ENCODE measurements around the gene RPL26. TPM values are rescaled to one million over a fixed set of nuclear protein-coding genes. Genes with fewer than 3 reads are reported as not detected.
"Not testable (repeated sequence)": the region's sequence is repeated elsewhere in the genome, so short reads cannot be mapped to it uniquely, and the experiment has no call there.

The RPL26 gene
- total RNA-seq, 1 donor from 2014 or later, result 1,879 TPM

DNA sequence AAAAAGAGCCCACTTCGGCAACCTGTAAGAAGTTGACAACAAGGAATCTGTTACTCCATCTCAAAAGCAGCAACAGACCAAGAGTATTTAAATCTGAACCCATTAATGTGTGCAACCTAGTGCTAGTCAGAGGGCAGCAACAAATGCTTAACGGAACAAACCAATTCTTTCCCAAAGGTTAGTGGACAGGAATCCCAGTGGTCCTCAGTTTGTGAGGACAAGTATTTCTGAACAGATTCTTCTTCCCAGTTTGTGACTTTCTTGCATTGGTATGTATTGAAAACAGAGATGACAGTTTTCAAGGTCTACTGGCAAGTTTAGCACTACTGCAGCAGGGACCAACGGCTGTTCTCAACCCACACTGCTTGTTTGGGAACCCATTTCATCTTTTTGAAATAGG is 2.9 kb downstream of the RPL26 start:
- Mint-ChIP-seq H3K27me3 (ENCODE audit: low read depth) (no peaks in the 10 kb centered on the region), H3K27ac (no peak overlapping the region), H3K9me3 (no peaks in the 10 kb centered on the region), H3K36me3 (peaks cover 27% of the 10 kb centered on the region), H3K4me3 (no peak overlapping the region), H3K4me1 (peaks cover 43% of the 10 kb centered on the region)
- no peak for DNase-seq (ENCODE audit: low spot score in 2 of 2, unreplicated experiment in 2 of 2)
- TF ChIP-seq, protein P1, sequence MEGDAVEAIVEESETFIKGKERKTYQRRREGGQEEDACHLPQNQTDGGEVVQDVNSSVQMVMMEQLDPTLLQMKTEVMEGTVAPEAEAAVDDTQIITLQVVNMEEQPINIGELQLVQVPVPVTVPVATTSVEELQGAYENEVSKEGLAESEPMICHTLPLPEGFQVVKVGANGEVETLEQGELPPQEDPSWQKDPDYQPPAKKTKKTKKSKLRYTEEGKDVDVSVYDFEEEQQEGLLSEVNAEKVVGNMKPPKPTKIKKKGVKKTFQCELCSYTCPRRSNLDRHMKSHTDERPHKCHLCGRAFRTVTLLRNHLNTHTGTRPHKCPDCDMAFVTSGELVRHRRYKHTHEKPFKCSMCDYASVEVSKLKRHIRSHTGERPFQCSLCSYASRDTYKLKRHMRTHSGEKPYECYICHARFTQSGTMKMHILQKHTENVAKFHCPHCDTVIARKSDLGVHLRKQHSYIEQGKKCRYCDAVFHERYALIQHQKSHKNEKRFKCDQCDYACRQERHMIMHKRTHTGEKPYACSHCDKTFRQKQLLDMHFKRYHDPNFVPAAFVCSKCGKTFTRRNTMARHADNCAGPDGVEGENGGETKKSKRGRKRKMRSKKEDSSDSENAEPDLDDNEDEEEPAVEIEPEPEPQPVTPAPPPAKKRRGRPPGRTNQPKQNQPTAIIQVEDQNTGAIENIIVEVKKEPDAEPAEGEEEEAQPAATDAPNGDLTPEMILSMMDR (IDR thresholded peaks at IDR 0.05; ENCODE audit: unreplicated experiment), result no peak

DNA sequence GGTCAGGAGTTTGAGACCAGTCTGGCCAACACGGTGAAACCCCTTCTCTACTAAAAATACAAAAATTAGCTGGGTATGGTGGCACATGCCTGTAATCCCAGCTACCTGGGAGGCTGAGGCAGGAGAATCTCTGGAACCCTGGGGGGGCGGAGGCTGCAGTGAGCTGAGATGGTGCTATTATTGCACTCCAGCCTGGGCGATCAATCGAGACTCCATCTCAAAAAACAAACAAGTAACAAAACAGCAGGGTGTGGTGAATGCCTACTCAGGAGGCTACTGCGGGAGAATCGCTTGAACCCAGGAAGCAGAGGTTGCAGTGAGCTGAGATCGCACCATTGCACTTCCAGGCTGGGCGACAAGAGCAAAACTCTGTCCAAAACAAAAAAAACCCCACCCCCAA is 4.9 kb downstream of the RPL26 start:
- DNase-seq (ENCODE audit: low spot score in 2 of 2, unreplicated experiment in 2 of 2); H3K9me3 Mint-ChIP-seq; H3K4me3 Mint-ChIP-seq; H3K27me3 Mint-ChIP-seq (ENCODE audit: low read depth): not testable (repeated sequence)
- Mint-ChIP-seq H3K27ac (peak overlapping the region; percentile 67), H3K36me3 (peaks cover 27% of the 10 kb centered on the region), H3K4me1 (peaks cover 37% of the 10 kb centered on the region)

- H3K4me3 Mint-ChIP-seq, result peak overlapping the region; percentile 35
- no peaks in the 10 kb centered on the region for H3K9me3 Mint-ChIP-seq
- H3K36me3 Mint-ChIP-seq, result peaks cover 27% of the 10 kb centered on the region
- H3K27ac Mint-ChIP-seq, result peak overlapping the region; percentile 97
- no peak for DNase-seq (ENCODE audit: low spot score in 2 of 2, unreplicated experiment in 2 of 2)
- H3K27me3 Mint-ChIP-seq (ENCODE audit: low read depth), result no peaks in the 10 kb centered on the region
- peaks cover 35% of the 10 kb centered on the region for H3K4me1 Mint-ChIP-seq
- TF ChIP-seq, protein P1 (IDR thresholded peaks at IDR 0.05; ENCODE audit: unreplicated experiment), result no peak
Observed at GRCh38 chr17:8377422-8377821, 5.6 kb downstream of the RPL26 start.

DNA sequence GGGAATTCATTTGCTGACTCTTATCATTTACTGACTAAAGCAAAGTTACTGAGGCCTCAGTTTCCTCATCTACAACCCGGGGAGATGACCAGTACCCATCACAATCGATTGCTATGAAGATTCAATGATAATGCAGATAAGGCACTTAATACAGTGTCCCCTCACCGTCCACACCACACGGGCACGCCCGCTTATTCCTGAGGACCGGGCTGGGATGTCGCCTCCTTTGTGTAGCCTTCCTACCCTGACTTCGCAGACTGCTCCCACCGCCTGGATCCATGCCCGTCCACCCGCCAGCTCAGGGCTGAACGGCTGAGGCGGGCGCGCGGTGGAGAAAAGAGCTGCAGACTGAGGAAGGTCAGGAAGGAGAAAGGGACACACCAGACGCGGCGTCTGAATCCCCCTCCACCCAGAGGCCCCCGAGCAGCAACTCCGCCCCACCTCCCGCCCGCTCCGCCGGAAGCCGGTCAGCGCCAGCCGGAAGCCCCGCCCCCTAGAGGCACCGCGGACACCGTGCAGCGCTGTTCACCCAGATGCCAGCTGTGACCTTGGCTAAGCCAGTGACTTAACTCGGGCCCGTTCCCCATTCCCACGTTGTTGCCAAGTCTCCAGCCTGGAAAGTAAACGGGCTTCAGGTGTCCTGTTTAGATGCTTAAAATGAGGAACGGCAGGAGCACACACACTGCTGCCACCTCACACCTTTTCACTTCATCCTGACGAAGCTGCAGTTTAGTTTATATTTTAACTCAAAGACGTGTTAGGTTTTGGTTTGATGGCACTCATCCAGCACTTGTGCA is 6.5 kb downstream of the RPL26 start, which contains the start of gene KRABD2:
Gene KRABD2, minus strand, starts transcription at position 434 of the 797 bp plus-strand sequence.
- Mint-ChIP-seq H3K4me3 (peak within 1 kb of the TSS; percentile 82), H3K27me3 (ENCODE audit: low read depth) (no peaks in the 10 kb centered on the region), H3K4me1 (peaks cover 32% of the 10 kb centered on the region), H3K9me3 (no peaks in the 10 kb centered on the region), H3K27ac (peak within 1 kb of the TSS; percentile 97), H3K36me3 (peaks cover 28% of the 10 kb centered on the region)
- peak; percentile 82 to 92 for DNase-seq (ENCODE audit: low spot score in 2 of 2, unreplicated experiment in 2 of 2)
- TF ChIP-seq, protein P1 (IDR thresholded peaks at IDR 0.05; ENCODE audit: unreplicated experiment), result peak; percentile 27

DNA sequence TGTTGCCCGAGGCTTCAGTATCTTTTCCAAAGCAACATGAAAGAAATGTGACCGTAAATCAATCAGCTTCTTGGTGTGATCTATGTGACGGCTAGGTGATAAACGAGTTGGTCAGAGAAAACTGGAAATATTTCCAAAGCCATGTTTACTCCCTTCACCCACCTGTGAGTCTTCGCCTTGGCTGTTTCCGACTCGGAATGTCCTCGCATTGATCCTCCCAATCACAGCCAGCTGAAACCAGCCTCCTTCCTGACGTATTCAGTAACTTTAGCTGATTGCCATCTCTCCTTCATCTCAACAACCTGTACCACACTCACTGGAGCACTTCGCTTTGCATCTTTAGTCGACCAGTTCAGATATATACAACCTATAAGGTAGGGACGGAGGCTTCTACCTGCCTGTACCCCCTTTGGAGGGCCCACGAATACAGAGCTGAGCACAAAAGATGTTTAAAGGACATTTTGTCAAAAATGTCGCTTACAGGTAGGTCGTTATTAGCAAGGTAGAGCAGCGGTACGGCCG is 7.2 kb downstream of the RPL26 start:
- no peaks in the 10 kb centered on the region for H3K9me3 Mint-ChIP-seq
- no peak for DNase-seq (ENCODE audit: low spot score in 2 of 2, unreplicated experiment in 2 of 2)
- TF ChIP-seq, protein P1 (IDR thresholded peaks at IDR 0.05; ENCODE audit: unreplicated experiment), result no peak
- H3K4me3 Mint-ChIP-seq, result peak overlapping the region; percentile 82
- peaks cover 25% of the 10 kb centered on the region for H3K36me3 Mint-ChIP-seq
- H3K27me3 Mint-ChIP-seq (ENCODE audit: low read depth), result no peaks in the 10 kb centered on the region
- peaks cover 25% of the 10 kb centered on the region for H3K4me1 Mint-ChIP-seq
- peak overlapping the region; percentile 97 for H3K27ac Mint-ChIP-seq

DNA sequence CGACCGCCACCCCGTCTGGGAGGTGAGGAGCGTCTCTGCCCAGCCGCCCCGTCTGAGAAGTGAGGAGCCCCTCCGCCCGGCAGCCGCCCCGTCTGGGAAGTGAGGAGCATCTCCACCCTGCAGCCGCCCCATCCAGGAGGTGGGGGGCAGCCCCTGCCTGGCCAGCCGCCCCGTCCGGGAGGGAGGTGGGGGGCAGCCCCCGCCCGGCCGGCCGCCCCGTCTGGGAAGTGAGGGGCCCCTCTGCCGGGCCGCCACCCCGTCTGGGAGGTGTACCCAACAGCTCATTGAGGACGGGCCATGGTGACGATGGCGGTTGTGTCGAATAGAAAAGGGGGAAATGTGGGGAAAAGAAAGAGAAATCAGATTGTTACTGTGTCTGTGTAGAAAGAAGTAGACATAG is 9.1 kb downstream of the RPL26 start:
- Mint-ChIP-seq H3K4me1 (peaks cover 15% of the 10 kb centered on the region), H3K36me3 (peaks cover 31% of the 10 kb centered on the region)
- not testable (repeated sequence) for H3K27me3 Mint-ChIP-seq (ENCODE audit: low read depth); H3K27ac Mint-ChIP-seq; H3K4me3 Mint-ChIP-seq; H3K9me3 Mint-ChIP-seq; DNase-seq (ENCODE audit: low spot score in 2 of 2, unreplicated experiment in 2 of 2)

Data from mesothelial cell of epicardium (in vitro differentiated cells).